GM12878 (cell line): Measurements from ENCODE around the gene COL26A1. TPM values are rescaled to one million over a fixed set of nuclear protein-coding genes. Genes with fewer than 3 reads are reported as not detected.

Source experiments
- ATAC-seq: fragments of 200-7000 bp; cut with Tn5 transposase; 3 replicates; pipeline ENCODE4 v1.9.1; 2020; ENCODE audit warnings: mild to moderate bottlenecking, moderate library complexity
- BruUV-seq: library from RNA; stranded (reverse); fragments of 400-500 nt; replicated peaks from 2 replicates; lab custom pipeline; 2021; lab: Mats Ljungman, UMichigan
- CTCF ChIA-PET: fragments of 300-600 bp; sonication (Branson Sonifier 250); formaldehyde crosslinking; extraction: SDS; loops from one replicate; lab custom pipeline; 2021; ENCODE audit warnings: inconsistent platforms; lab: Yijun Ruan, JAX
- POLR2A ChIA-PET: fragments of 350-600 bp; formaldehyde crosslinking; extraction: SDS; loops from one replicate; lab custom pipeline; 2021; ENCODE audit warnings: inconsistent platforms; lab: Charles Lee
- RAD21 ChIA-PET: fragments of 300-600 bp; sonication (Branson Sonifier 250); formaldehyde crosslinking; loops from one replicate; lab custom pipeline; 2023; ENCODE audit warnings: antibody characterized with exemption; ENCODE audit not compliant: unreplicated experiment; lab: Charles Lee
- SMC1A ChIA-PET: fragments of 300-600 bp; sonication (Branson Sonifier 250); formaldehyde crosslinking; loops from one replicate; lab custom pipeline; 2023; ENCODE audit not compliant: unreplicated experiment, uncharacterized antibody; lab: Charles Lee
- DNase-seq: peaks from one replicate; pipeline ENCODE4 v3.0.0-alpha.2; 2011; ENCODE audit warnings: low read depth, low spot score
- FAIRE-seq: peaks from 3 replicates; lab custom pipeline; 2011; peaks lifted over from hg19 to GRCh38; lab: Jason Lieb, UNC
- H2AFZ ChIP-seq: 2 replicates; pipeline ENCODE4 v1.6.0; 2011; ENCODE audit warnings: low read depth, low read length, control low read depth; ENCODE audit not compliant: control insufficient read depth
- H3K27ac ChIP-seq: 2 replicates; pipeline ENCODE4 v1.5.1; 2011; ENCODE audit warnings: control low read depth; ENCODE audit not compliant: control insufficient read depth, insufficient read depth
- H3K27me3 ChIP-seq, 2 experiments: replicated peaks in 1 of 2; 2 replicates each; pipeline versions ENCODE4 v1.6.0 to v1.6.1; 2011; ENCODE audit warnings: low read length in 1 of 2; ENCODE audit not compliant: control insufficient read depth in 2 of 2, insufficient read depth in 2 of 2
- H3K36me3 ChIP-seq, 2 experiments: 2 replicates each; pipeline ENCODE4 v1.5.1; 2011; ENCODE audit warnings: low read length in 1 of 2; ENCODE audit not compliant: control insufficient read depth in 2 of 2, insufficient read depth in 2 of 2
- H3K4me1 ChIP-seq: 2 replicates; pipeline ENCODE4 v1.6.1; 2011; ENCODE audit warnings: mild to moderate bottlenecking, low read length, moderate library complexity, mixed read lengths; ENCODE audit not compliant: control insufficient read depth, insufficient read depth
- H3K4me2 ChIP-seq: 2 replicates; pipeline ENCODE4 v1.6.0; 2011; ENCODE audit warnings: control low read depth; ENCODE audit not compliant: control insufficient read depth, insufficient read depth
- H3K4me3 ChIP-seq: fragments of 200-600 bp; sonication (generic); 2 replicates; pipeline ENCODE4 v1.5.1; 2016
- H3K79me2 ChIP-seq: 2 replicates; pipeline ENCODE4 v1.6.0; 2011; ENCODE audit warnings: low read length; ENCODE audit not compliant: control insufficient read depth, insufficient read depth
- H3K9ac ChIP-seq: 2 replicates; pipeline ENCODE4 v1.8.0; 2011; ENCODE audit warnings: low read length, control low read depth, mixed read lengths; ENCODE audit not compliant: control insufficient read depth, insufficient read depth
- H3K9me3 ChIP-seq: replicated peaks from 3 replicates; pipeline ENCODE4 v1.5.1; 2011; ENCODE audit warnings: mild to moderate bottlenecking, low read length; ENCODE audit not compliant: control insufficient read depth, insufficient read depth
- H4K20me1 ChIP-seq: 2 replicates; pipeline ENCODE4 v1.6.0; 2011; ENCODE audit not compliant: control insufficient read depth, insufficient read depth
- ASH2L ChIP-seq: fragments of 300-600, 200-600 bp; sonication (generic); IDR thresholded peaks from 2 replicates; pipeline ENCODE4 v1.6.1; 2017; ENCODE audit warnings: low read depth, mild to moderate bottlenecking, borderline replicate concordance
- ATF3 ChIP-seq: IDR thresholded peaks from 2 replicates; pipeline ENCODE4 v1.6.1; 2011; ENCODE audit warnings: low read depth, mild to moderate bottlenecking, low read length, moderate library complexity, borderline replicate concordance; ENCODE audit errors: extremely low read depth
- BMI1 ChIP-seq: fragments of 450-650 bp; IDR thresholded peaks from 2 replicates; pipeline ENCODE4 v1.6.1; 2016; ENCODE audit warnings: mild to moderate bottlenecking, moderate library complexity, borderline replicate concordance
- CEBPB ChIP-seq, 2 experiments: fragments of 150-350 bp in 1 of 2; IDR thresholded peaks; 2 replicates each; pipeline ENCODE4 v1.6.1; 2012 to 2014; ENCODE audit warnings: low read depth in 2 of 2, low read length in 2 of 2, borderline replicate concordance in 1 of 2, inconsistent platforms in 1 of 2
- CREM ChIP-seq: IDR thresholded peaks from 2 replicates; pipeline ENCODE4 v1.6.1; 2014; ENCODE audit warnings: antibody characterized with exemption, low read depth
- FOXK2 ChIP-seq: fragments of 450-650 bp; IDR thresholded peaks from 2 replicates; pipeline ENCODE4 v1.6.1; 2017; ENCODE audit warnings: mild to moderate bottlenecking, moderate library complexity
- FOXM1 ChIP-seq: IDR thresholded peaks from 2 replicates; pipeline ENCODE4 v1.6.1; 2012; ENCODE audit warnings: low read depth, mild to moderate bottlenecking, inconsistent platforms, low read length, moderate library complexity
- HDAC6 ChIP-seq: fragments of 200-600 bp; sonication (generic); IDR thresholded peaks from one replicate; pipeline ENCODE4 v1.8.0; 2017; ENCODE audit warnings: antibody characterized with exemption; ENCODE audit not compliant: unreplicated experiment
- IKZF1 ChIP-seq: fragments of 450-650 bp; conservative IDR thresholded peaks from 2 replicates; pipeline ENCODE4 v1.6.1; 2017; ENCODE audit warnings: antibody characterized with exemption, mild to moderate bottlenecking
- IRF5 ChIP-seq: fragments of 450-650 bp; IDR thresholded peaks from 2 replicates; pipeline ENCODE4 v1.6.1; 2017; ENCODE audit warnings: borderline replicate concordance
- MEF2B ChIP-seq: fragments of 450-650 bp; IDR thresholded peaks from 2 replicates; pipeline ENCODE4 v1.6.1; 2018; ENCODE audit warnings: mild to moderate bottlenecking, moderate library complexity; ENCODE audit not compliant: partially characterized antibody, poor library complexity, severe bottlenecking
- RELB ChIP-seq: fragments of 450-650 bp; IDR thresholded peaks from 2 replicates; pipeline ENCODE4 v1.6.1; 2017; ENCODE audit warnings: low read depth, mild to moderate bottlenecking, moderate library complexity
- RUNX3 ChIP-seq: IDR thresholded peaks from 2 replicates; pipeline ENCODE4 v1.6.1; 2012; ENCODE audit warnings: low read length, inconsistent platforms
- SMAD1 ChIP-seq: fragments of 450-650 bp; IDR thresholded peaks from 2 replicates; pipeline ENCODE4 v1.6.1; 2018; ENCODE audit warnings: mild to moderate bottlenecking, low read depth; ENCODE audit not compliant: partially characterized antibody
- YBX1 ChIP-seq: fragments of 450-650 bp; IDR thresholded peaks from 2 replicates; pipeline ENCODE4 v1.6.1; 2016; ENCODE audit warnings: antibody characterized with exemption
- YY1 ChIP-seq: IDR thresholded peaks from 2 replicates; pipeline ENCODE4 v1.6.1; 2011; ENCODE audit warnings: low read depth, mild to moderate bottlenecking, low read length
- ZBTB11 ChIP-seq: fragments of 450-650 bp; formaldehyde crosslinking; IDR thresholded peaks from 2 replicates; pipeline ENCODE4 v1.5.0; 2022; ENCODE audit warnings: mild to moderate bottlenecking, missing genetic modification characterization
- WGBS: methylation state at CpG from one replicate; pipeline ENCODE4 v1.1.6; 2016; ENCODE audit warnings: low lambda C conversion rate; ENCODE audit not compliant: insufficient replicate concordance, insufficient coverage; ENCODE audit errors: missing lambda C conversion rate; 5-methylcytosine and 5-hydroxymethylcytosine counted together
- in situ Hi-C: fragments of 300-500 bp; cut with MboI; formaldehyde crosslinking; loops from 9 replicates; pipeline ENCODE4 v1.14.3; 2018; ENCODE audit warnings: mixed read lengths
- intact Hi-C: fragments of 100-400 bp; cut with micrococcal nuclease; formaldehyde crosslinking; loops from one replicate; pipeline ENCODE4 v1.14.2; 2022; ENCODE audit not compliant: unreplicated experiment
- polyA plus RNA-seq, 11 experiments: library from polyadenylated mRNA; depleted of rRNA in 4 of 11; unstranded in 6 of 11; stranded (reverse) in 5 of 11; fragments of >200 nt; fragmentation: Nextera tagmentation in 4 of 11; fragmentation: Illumina TruSeq in 1 of 11; extraction: Ambion mirVana in 4 of 11; extraction: Trizol in 1 of 11; gene quantifications; 1 replicate in 1 of 11; 2 replicates in 10 of 11; pipeline versions ENCODE4 v1.2.1 to v1.2.3, GENCODE V29; 2011 to 2016; ENCODE audit warnings: inconsistent platforms in 2 of 11, missing spikeins in 2 of 11, low read depth in 1 of 11
- total RNA-seq, 4 experiments: library from RNA; depleted of rRNA in 3 of 4; stranded (reverse); fragments of >200 nt in 3 of 4; fragmentation: Illumina TruSeq in 1 of 4; extraction: Trizol in 1 of 4; gene quantifications; 2 replicates each; pipeline versions ENCODE4 v1.2.1 to v1.2.3, GENCODE V29; 2013 to 2021

The COL26A1 gene
- total and polyA plus RNA-seq, 10 of the 15 experiments (the other 5 are each of a cell fraction or from before 2014, with no cell fraction given) = 0.08 TPM; not detected in 9

- no peaks in the 10 kb centered on the region for H3K36me3 ChIP-seq
- H2AFZ ChIP-seq = no peak overlapping the region
- H3K9me3 ChIP-seq = no peaks in the 10 kb centered on the region; the same call in 2 of the 3 replicates
- ATAC-seq (no peak), DNase-seq (no peak), FAIRE-seq (no peak)
- no peak overlapping the region for H3K4me2 ChIP-seq
- no peaks in the 10 kb centered on the region for H3K79me2 ChIP-seq
- no peak overlapping the region for H3K9ac ChIP-seq
- no peak for TF ChIP-seq ZBTB11 (CRISPR knock-in tag)
- no peak for TF ChIP-seq FOXM1
- no peak for TF ChIP-seq ATF3
- TF ChIP-seq FOXK2 = no peak
- TF ChIP-seq SMAD1 = no peak
- no peak for TF ChIP-seq HDAC6
- TF ChIP-seq ASH2L = no peak
- no peak for TF ChIP-seq RELB
- TF ChIP-seq IKZF1 = no peak
- TF ChIP-seq YY1 = no peak
- no peak for TF ChIP-seq MEF2B
- no peak for TF ChIP-seq BMI1
- no peak for TF ChIP-seq YBX1
- no peak for TF ChIP-seq CREM
- TF ChIP-seq RUNX3 = no peak
- no peak for TF ChIP-seq IRF5
- TF ChIP-seq CEBPB (IDR thresholded peaks at IDR 0.05; ENCODE audit: borderline replicate concordance in 1 of 2, low read depth in 2 of 2, low read length in 2 of 2) = no peak
- WGBS = 34% methylated on average over 9 of the region's 9 CpGs
- no peaks in the 10 kb centered on the region for H3K27me3 ChIP-seq
- ChIA-PET CTCF (interaction anchor here (1.4 kb wide), 1 partner anchor 45 kb away, joined by 5 read pairs; no protein-coding TSS in a partner anchor), SMC1A (no interaction called here), POLR2A (no interaction called here), RAD21 (no interaction called here)
- intact Hi-C loops (no loop called here), in situ Hi-C loops (no loop called here)
- H4K20me1 ChIP-seq = no peaks in the 10 kb centered on the region
- no peak overlapping the region for H3K4me3 ChIP-seq
- BruUV-seq = no TSS peak
- no peak overlapping the region for H3K27ac ChIP-seq
- no peaks in the 10 kb centered on the region for H3K4me1 ChIP-seq
Measured at GRCh38 chr7:101588131-101588935, 225.7 kb downstream of the COL26A1 start.
